Muscle of arm (tissue), 12 donors: ENCODE results near the gene CFAP53. TPM values are rescaled to one million over a fixed set of nuclear protein-coding genes. Genes with fewer than 3 reads are reported as not detected.
"Not testable (repeated sequence)": the region's sequence is repeated elsewhere in the genome, so short reads cannot be mapped to it uniquely, and the experiment has no call there.

Experiments
- DNase-seq: peaks from one replicate; pipeline ENCODE4 v3.0.0-alpha.2; 2013
- polyA plus RNA-seq, 12 donors: library from polyadenylated mRNA; unstranded; fragments of 120-200 nt; gene quantifications; one replicate each; pipeline ENCODE4 v1.2.1, GENCODE V29; 2013; ENCODE audit not compliant: insufficient read length in 12 of 12

Gene CFAP53
- polyA plus RNA-seq, 12 donors: 0.11 to 1.1 (median 0.34) TPM; not detected in 2

DNA sequence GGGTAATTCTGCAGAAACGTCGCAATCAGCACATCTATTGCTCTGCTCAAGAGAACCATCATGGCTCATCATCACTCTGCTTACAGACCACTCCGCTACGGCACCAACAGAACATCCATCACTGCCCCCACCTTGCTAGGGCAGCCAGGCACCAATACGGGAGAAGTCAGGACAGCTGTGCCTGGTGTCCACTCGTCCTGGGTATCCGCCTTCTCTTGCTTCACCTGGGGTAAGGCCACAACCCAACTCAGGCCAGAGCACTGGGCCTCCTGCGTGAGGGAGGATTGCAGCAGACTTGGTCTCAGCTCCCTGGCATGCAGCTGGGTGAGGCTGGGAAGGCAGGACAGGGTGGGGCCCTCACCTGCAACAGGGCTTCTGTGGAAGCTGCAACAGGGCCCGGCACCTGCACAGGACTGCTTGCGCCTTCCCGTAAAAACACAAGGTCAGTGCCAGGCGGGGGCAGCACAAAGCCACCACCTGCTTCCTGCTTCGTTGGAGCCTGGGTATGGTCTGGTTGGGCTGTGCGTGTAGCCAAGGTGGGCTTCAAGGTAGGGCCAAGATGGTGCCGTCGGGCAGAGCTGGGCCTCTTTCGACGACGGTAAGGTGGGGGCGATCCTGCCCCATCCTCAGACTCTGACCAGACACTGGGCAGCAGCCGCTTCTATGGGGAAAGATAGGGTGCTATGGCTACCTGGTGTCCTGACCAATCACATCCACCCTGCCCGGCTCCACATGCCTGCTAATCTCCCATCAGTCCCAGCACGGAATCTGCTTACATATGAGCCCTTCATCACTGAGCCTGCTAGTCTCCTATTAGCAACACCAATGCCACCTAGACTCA lies 7.1 kb upstream of the CFAP53 start:
- DNase-seq: no peak

DNA sequence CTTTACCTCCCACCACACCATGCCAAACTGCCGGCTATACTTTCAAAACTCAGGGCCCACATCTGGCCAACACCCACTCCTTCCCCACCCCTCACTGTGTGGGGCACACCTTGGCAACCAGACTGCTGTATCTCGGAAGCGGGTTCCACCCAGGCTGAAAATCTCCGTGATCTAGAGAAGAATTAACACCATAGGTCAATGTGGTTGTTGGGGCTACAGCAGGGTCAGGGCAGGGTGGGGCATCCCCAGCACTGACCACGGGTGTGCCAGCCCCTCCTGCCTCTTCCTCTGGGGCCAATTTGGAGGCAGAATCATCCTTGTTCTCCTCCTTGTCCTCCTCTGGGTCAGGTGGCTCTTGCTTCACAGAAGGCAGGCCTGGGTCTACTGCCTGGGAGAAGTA lies 6.3 kb upstream of the CFAP53 start:
- DNase-seq: no peak

DNA sequence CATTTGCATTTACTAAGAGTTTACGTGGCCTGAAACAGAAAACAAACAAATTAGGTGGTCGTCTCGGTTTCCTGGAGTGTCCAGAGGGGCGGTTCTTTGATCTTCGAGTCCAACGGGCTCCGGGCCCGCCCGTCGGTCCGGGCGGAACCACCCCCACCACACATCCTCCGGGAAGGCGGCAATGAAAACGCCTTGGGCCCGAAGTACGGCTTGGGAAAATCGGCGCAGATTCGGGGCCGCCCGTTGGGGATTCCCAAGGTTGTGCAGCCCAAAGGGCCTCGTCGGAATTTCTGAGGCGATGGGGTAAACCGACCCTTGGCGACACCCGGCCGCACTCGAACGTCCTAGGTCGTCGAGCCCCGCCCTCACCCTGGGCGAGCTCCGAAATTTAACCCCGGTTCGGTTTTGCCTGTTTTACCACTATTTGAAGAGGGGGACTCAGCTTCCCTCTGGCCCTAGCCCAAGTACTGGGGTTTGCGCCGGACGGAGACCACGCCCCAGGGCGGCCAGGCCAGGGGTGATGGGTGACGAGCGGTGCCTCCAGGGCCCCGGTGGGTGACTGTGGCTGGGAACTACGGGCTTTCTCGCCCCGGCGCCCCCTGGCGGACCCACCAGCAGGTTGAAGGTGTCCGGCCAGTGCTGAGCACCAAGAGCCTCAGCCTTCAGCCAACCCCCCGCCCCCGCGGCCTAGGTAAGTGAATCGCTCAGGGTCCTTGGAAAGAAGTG lies 1.9 kb upstream of the CFAP53 start:
- DNase-seq: peak; percentile 63

DNA sequence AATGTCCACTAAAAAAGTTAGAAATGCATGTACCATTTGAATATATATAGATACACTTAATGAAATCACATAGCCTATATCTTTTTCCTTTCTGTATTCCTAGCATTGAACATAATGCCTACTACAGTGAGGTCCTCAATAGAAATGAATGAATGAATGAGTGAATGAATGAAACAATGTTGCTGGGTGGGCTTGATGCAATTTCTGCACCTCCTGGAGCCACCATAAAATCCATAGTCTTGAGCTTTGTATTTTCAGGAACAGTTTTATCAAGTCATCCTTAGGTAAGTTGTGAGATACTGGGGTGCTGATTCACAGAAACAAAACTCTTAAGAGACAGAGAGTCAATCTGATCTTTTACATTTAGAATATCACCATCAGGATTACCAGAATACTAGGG lies 3.3 kb downstream of the CFAP53 start:
- no peak for DNase-seq

DNA sequence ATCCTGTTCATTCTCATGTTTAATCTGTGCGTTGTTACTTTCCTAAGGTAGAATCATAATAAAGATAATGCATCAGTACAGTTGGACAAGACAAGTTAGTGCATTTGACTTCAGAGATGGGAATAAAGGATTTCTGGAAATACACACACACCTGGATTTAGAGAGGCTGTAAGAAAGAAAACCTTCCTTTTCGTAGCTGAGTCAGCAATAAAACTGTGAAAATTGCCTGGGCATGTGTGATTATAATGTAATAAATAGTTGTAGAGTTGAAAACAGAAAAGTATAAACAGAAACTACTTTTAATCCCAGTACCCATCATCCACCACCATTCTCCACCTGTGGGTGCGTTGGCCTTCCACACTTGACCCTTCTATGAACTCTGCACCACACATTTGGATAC lies 15.4 kb downstream of the CFAP53 start:
- DNase-seq: no peak

DNA sequence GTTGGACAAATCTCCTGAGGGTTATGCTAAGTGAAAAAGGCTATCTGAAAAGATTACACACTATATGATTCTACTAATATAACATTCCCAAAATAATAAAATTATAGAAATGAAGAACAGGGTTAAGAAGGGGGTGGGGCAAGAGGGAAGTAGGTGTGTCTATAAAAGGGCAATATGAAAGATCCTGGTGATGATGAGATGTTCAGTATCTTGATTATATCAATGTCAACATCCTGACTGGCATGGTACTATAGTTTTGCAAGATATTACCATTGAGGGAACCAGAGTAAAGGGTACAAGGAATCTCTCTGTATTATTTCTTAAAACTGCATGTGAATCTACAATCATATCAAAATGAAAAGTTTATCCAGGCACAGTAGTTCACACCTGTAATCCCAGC lies 16.7 kb downstream of the CFAP53 start:
- DNase-seq: no peak

DNA sequence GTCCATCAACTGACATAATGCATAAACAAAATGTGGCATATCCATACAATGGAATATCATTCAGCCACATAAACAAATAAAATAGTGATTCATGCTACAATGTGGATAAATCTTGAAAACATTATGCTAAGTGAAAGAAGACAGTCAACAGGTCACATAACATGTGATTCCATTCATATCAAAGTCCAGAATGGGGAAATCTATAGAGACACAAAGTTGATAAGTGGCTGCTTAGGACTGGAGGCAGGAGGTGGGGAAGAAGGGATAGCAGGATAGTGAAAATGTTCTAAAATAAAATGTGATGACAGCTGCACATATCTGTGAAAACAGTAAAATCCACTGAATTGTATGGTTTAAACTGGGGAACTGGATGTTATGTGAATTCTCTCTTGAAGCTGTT lies 18.7 kb downstream of the CFAP53 start:
- no peak for DNase-seq

DNA sequence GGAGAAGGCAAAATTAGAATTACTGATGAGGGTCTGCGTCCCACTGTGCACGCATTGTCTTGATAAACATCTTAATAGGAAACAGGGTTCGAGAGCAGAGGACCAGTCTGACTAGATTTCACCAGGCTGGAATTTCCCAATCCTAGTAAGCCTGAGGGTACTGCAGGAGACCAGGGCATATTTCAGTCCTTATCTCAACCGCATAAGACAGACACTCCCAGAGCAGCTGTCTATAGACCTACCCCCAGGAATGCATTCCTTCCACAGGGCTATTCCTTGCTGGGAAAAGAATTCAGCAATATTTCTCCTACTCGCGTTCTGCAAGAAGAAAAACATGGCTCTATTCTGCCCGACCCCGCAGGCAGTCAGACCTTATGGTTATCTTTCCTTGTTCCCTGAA lies 24.5 kb downstream of the CFAP53 start:
- not testable (repeated sequence) for DNase-seq

DNA sequence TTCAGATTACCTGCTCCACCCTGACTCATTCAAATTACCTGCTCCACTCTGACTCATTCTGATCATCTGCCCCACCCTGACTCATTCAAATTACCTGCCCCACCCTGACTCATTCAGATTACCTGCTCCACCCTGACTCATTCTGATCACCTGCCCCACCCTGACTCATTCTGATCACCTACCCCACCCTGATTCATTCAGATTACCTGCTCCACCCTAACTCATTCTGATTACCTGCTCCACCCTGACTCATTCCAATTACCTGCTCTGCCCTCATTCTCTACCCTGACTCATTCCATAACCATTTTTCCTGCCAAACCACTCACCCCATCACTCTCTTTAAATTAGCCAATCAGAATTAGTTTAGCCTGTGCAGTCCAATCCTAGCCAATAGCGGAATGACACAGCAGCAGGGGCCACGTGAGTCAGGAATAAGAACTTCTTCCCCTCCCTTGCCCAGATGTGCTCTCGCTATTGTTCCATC lies 26.2 kb downstream of the CFAP53 start:
- DNase-seq: no peak

DNA sequence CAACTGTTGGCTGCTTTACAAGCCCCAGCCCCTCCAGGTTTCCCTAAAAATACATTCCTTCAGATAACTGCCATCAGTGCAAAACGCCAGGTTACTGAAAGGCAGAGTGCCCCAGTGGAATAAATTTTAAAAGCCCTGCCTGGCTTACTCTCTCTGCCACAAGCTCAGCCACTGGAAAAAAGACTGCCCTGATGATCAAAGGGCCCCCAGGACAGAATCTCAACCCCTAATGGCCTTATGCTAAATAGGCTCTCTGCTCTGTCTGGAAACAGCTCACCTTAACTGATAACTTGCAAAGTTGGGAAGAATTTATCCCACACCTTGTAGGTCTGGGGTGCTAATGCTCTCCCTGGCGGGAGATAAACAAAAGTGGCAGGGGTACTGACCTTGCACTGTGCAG lies 33.9 kb downstream of the CFAP53 start:
- DNase-seq: no peak

DNA sequence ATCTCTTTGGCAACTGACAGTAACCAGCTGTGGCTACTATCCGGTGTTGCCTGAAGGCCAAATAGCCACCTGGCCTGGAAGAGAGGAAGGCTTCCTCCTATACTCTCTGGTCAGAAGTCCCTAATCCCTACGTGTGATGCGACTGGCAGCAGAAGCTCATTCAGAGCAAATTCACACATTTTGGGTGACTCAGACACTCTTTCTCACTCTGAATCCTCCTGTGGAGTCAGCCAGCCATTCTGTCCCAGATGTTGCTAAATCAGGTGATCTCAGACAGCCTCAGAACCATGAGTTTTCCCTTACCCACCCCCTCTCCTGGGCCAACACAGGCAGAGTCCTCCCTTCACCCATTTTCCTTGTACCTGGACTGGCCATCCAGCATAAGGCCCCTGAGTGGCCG lies 34.7 kb downstream of the CFAP53 start:
- no peak for DNase-seq

DNA sequence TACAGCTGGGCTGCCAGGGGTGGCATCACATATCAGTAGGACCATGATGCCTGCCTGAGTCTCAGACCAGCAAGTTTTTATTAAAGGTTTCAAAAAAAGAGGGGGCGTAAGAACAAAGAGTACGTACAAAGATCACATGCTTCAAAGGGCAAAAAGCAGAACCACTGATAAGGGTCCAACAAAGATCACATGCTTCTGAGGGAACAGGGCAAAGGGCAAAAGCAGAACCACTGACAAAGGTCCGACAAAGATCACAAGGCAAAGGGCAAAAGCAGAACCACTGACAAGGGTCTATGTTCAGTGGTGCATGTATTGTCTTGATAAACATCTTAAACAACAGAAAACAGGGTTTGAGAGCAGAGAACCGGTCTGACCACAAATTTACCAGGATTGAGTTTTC lies 46.0 kb downstream of the CFAP53 start:
- not testable (repeated sequence) for DNase-seq

DNA sequence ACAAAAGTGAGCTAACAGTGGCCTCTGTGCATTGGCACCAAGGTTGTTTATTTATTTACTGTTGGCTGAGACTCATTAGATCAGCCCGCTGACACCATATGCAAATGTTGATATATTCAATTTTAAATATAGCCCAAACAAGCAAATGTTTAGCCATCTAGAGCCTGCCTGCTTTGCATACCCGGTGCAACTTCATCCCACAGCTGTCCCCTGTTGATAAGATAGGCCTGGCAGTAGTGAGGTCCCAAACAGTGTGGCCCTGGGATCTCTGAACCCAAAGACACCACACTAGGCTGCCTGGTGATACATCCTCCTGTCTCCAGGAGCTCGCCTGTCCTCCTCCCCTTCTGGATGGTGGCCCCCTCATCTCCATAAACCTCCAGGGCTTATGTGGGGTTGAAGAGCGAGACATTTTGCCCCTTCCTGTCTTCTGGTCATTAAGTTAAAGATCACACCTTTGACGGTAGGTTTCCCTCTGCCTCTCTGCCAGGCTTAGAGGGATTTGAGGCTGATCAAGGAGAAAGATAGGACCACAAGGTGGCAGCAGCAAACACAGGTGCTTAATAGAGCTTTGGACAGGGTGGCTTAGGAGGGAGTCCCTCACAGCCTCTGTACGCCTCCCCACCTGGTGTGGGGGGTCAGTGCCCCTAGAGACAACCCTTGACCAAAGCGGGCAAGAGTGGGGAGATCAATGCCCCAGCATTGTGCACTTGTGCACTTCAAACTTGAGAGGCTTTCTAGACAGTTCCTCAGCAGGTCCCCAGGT lies 47.7 kb downstream of the CFAP53 start:
- no peak for DNase-seq

DNA sequence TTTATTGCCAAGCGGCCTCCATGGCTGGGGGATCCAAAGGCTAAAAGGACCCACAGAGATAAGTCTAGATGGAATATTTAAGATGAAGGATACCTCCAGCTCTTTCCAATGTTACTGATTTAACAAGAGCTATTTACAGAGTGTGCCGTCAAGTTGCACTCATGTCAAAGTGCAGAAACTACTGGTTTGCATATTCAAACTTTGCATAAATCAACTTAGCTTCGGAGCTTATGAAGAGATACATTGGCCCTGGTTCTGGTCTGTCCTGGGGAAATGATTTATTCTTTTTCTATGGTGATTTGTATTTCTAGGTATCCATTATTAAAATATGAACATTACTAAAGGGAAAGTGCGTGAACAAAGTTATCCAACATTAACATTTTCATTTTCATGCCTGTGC lies 57.0 kb downstream of the CFAP53 start:
- no peak for DNase-seq

DNA sequence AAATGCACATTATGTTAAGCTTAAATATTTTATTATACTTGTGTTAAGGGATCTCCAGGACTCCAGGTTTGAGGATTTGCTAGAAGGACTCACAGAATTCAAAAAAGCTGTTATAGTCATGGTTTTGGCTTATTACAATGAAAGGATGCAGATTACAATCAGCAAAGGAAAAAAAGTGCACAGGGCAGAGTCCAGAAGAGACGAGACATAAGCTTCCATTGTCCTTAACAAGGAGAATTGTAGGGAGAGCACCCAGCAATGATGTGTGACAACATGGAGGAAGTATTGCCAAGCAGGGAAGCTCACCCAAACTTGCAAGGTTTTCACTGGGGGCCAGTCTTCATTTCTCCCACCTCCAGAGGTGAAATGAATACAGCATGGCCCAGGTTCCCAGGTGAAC lies 58.6 kb downstream of the CFAP53 start:
- DNase-seq: no peak

DNA sequence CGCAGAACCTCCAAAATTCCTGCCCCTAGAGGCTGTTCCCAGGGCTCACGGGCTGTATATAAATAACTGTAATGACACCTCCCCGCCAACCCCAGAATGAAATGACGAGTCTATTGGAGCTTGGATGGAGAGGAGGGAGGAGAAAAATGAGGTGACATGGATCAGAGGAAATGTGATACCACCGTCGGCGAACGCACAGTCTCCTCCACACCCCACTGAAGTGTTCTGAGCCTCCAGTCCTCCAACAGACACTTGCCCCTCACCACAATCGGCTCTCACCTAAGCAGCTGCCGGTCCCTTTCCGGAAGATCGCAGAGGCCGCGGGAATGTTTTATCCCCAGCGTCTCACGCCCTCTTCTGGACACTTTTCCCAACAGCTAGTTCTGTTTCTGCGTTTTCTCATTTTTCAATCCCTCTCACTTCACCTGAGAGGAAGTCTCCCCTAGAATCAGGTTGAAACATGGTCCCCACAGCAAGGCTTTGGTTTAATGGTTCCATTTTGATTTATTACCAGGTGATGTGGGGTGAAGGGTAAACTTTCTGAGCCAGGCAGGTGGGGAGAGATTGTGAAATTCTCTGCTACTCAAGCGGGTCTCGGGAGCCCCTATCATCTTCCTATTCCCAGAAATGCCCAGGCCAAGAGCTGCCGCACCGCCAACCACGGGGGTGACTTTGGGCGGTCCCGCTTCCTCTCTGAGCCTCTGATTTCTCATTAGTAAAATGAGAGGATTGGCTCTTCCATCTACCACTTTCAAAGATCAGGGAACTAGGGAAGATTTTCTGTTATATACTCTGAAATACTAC lies 62.3 kb downstream of the CFAP53 start:
- peak; percentile 36 for DNase-seq

DNA sequence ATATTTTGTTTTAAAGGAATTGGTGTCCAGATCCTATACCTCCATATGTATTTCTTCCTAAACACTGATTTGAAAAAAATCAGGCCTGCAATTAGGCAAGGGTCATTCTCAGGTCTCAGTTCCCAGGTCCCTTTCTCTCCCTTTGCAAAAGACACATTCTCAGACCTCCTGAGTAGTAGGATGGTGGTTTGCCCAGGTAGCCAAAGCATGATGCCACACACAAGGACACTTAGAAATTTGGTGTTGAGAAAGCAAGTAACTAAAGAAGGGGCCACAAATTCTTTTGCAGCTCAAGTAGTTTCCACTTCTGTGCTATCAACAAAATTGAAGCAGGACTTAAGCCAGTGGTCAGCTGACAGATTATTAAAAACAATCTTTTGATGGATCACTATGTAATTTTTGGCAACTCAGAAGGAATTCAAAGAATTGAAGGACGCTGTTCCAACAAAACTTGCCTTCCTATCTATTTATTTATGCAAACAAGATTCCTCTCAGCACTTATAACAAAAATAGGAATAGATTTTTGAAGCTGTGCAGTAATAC lies 64.7 kb downstream of the CFAP53 start:
- no peak for DNase-seq

DNA sequence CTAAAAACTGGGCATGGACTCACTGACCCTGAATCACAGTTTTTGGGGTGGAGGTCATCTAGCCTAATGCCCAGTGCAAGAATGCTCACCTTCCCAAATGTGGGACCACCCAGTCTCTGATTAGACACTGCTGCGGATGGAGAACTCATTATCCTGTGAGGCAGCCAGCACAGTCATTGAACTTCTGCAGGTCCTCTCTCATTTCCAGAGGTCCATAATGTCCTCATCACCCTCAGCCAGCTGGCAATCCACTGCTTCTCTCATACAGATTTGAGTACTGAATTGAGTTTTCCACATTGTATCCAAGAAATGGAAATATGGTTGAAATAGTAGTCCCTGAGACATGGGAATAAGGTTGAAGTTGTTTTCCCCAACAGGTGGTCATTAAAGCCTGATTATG lies 66.4 kb downstream of the CFAP53 start:
- peak; percentile 30 for DNase-seq

DNA sequence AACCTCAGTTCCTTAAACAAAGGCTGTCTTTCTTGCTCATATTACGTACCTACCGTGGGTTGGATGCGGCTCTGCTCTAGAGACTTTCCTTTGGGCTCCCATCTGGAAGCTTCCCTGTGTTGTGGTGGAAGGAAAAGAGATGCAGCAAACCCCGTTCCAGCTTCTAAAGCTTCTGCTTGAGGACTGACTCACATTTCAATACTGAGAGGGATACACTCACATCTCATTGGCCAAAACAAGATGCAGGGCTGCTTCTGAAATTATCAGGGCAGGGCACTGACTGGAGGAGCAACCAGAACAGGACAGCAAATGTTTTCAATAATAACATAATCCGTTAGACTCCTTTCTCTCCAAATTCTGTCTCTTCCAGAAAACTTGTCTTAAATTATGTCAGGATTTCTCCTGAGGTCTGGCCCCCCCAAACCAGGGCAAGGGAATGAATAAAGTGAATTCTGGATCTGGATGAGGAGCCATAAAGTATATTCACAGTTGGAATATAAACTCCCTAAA lies 66.9 kb downstream of the CFAP53 start:
- peak; percentile 32 for DNase-seq

DNA sequence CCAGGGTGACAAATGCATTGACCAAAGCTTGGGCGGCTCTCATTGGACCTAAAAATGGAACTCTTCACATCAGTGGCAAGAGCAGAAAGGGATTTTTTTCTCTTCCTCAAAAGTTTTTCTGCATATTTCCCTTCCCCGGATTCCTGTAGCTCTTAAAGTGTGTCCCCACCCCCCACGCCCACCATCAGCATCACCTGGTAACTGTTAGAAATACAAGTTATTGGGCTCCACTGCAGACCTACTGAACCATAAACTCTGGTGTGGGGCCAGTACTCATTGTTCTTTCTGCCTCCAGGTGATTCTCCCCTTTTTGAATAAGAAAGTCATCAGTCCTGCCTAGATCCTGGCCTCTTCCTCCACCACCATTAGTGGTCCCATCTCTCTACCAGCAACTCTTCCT lies 70.0 kb downstream of the CFAP53 start:
- no peak for DNase-seq

DNA sequence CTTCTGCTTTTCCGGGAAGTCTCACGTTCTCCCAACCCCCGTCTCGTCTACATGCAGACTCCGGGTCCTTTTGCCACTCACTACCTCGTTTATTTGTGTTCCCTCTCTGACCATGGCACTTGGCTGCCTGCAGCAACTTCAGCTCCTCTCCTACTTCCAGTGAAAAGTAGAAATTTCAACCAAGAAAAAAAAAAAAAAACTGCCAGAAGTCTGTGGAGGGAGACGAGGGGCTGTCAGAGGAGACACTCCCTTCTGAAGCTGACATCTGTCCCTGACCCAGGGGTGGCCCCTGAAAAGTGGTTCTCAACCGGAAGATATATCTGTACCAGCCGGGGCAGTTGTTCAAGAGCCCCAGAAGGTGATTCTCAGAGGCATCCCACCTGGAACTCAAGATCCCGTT lies 70.6 kb downstream of the CFAP53 start:
- no peak for DNase-seq
